ENCODE results near the gene TTI1.

DNA sequence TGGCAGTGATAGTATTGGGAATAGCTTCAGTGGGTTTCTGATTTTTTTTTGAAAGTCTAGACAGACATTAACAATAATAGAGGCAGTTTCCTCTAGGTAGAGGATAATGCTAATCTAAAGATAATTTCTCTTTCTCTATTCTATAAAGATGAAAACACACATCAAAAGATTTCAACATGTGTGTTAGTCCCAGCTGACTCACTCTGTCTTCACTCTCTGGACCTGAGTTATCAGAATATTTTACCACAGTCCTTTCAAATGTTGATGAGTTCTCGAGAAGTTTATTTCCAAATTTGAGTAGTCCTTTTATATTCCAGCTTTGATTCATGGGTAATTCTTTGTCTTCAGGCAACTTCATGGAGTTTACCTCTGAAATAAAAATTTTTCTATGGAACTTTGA is 17.4 kb upstream of the TTI1 start:
- no peak for TF ChIP-seq CTCF (IDR thresholded peaks at IDR 0.05)
- TF ChIP-seq POLR2A (IDR thresholded peaks at IDR 0.05), result no peak
- no peak for TF ChIP-seq POLR2AphosphoS5 (IDR thresholded peaks at IDR 0.05)

Data from prostate gland (tissue), 2 donors.